CD14-positive monocyte (primary cell): ENCODE results near the gene HORMAD2. TPM values are rescaled to one million over a fixed set of nuclear protein-coding genes. Genes with fewer than 3 reads are reported as not detected.

Experiments used
- DNase-seq, 3 donors: peaks; one replicate each; pipeline ENCODE4 v3.0.0-alpha.2; 2011 to 2022
- H2AFZ ChIP-seq: 2 replicates; pipeline ENCODE4 v1.6.0; 2012; ENCODE audit warnings: mild to moderate bottlenecking, low read depth, low read length, inconsistent platforms; ENCODE audit not compliant: insufficient read depth, poor library complexity, severe bottlenecking
- H3K27ac ChIP-seq, 2 donors: 1 replicate in 1 of 2; 2 replicates in 1 of 2; pipeline ENCODE4 v1.5.1; 2012 to 2013; ENCODE audit warnings: low read length in 2 of 2, control low read depth in 1 of 2, inconsistent platforms in 1 of 2, low read depth in 1 of 2, mild to moderate bottlenecking in 1 of 2
- H3K27me3 ChIP-seq, 2 donors: one replicate each; pipeline versions ENCODE4 v1.6.0 to v1.6.1; 2011 to 2013; ENCODE audit warnings: low read length in 2 of 2; ENCODE audit not compliant: control insufficient read depth in 2 of 2, insufficient read depth in 2 of 2
- H3K36me3 ChIP-seq, 2 donors: replicated peaks in 1 of 2; 1 replicate in 1 of 2; 2 replicates in 1 of 2; pipeline versions ENCODE4 v1.5.1 to v1.6.1; 2012 to 2013; ENCODE audit warnings: low read length in 2 of 2, control low read depth in 1 of 2, inconsistent platforms in 1 of 2, mild to moderate bottlenecking in 1 of 2; ENCODE audit not compliant: insufficient read depth in 2 of 2, control insufficient read depth in 1 of 2
- H3K4me1 ChIP-seq, 2 donors: 1 replicate in 1 of 2; 2 replicates in 1 of 2; pipeline versions ENCODE4 v1.5.1 to v1.6.1; 2012 to 2013; ENCODE audit warnings: low read length in 2 of 2, control low read depth in 1 of 2, inconsistent platforms in 1 of 2, mild to moderate bottlenecking in 1 of 2, moderate library complexity in 1 of 2; ENCODE audit not compliant: insufficient read depth in 2 of 2, control insufficient read depth in 1 of 2
- H3K4me2 ChIP-seq: replicated peaks from 2 replicates; pipeline ENCODE3; 2012; ENCODE audit warnings: low read length, moderate library complexity, mild to moderate bottlenecking; ENCODE audit not compliant: poor library complexity, severe bottlenecking; ENCODE audit errors: extremely low read depth
- H3K4me3 ChIP-seq, 3 experiments: fragments of 200-600 bp in 1 of 3; sonication (generic) in 1 of 3; replicated peaks in 1 of 3; 1 replicate in 2 of 3; 2 replicates in 1 of 3; pipeline ENCODE4 v1.5.1; 2011 to 2013; ENCODE audit warnings: low read length in 3 of 3, mild to moderate bottlenecking in 3 of 3, control low read depth in 2 of 3, low read depth in 2 of 3, inconsistent platforms in 1 of 3, moderate library complexity in 1 of 3
- H3K79me2 ChIP-seq: 2 replicates; pipeline ENCODE4 v1.6.0; 2012; ENCODE audit warnings: mild to moderate bottlenecking, control low read depth, inconsistent platforms, low read length, moderate library complexity; ENCODE audit not compliant: insufficient read depth
- H3K9ac ChIP-seq: 2 replicates; pipeline ENCODE4 v1.6.0; 2017; ENCODE audit warnings: low read length, mild to moderate bottlenecking; ENCODE audit not compliant: insufficient read depth, poor library complexity, severe bottlenecking
- H3K9me3 ChIP-seq, 2 donors: replicated peaks in 1 of 2; 1 replicate in 1 of 2; 2 replicates in 1 of 2; pipeline versions ENCODE4 v1.5.1 to v1.6.1; 2012 to 2013; ENCODE audit warnings: low read length in 2 of 2, control low read depth in 1 of 2; ENCODE audit not compliant: control insufficient read depth in 1 of 2, insufficient read depth in 1 of 2
- H4K20me1 ChIP-seq: 2 replicates; pipeline ENCODE4 v1.6.0; 2012; ENCODE audit warnings: mild to moderate bottlenecking, low read length, control low read depth, moderate library complexity; ENCODE audit not compliant: insufficient read depth
- H3K27ac Mint-ChIP-seq, 7 donors: one replicate each; pipeline ENCODE4 v1.8.0; 2020; ENCODE audit warnings: mild to moderate bottlenecking in 7 of 7, mixed read lengths in 7 of 7, moderate library complexity in 6 of 7, inconsistent platforms in 2 of 7
- H3K27me3 Mint-ChIP-seq, 3 donors: one replicate each; pipeline ENCODE4 v1.8.0; 2021 to 2022; ENCODE audit warnings: low read depth in 3 of 3, mild to moderate bottlenecking in 3 of 3, mixed read lengths in 3 of 3, moderate library complexity in 3 of 3, inconsistent platforms in 1 of 3
- H3K36me3 Mint-ChIP-seq, 2 donors: one replicate each; pipeline ENCODE4 v1.8.0; 2020; ENCODE audit warnings: mixed read lengths in 2 of 2, inconsistent platforms in 1 of 2, mild to moderate bottlenecking in 1 of 2
- H3K4me1 Mint-ChIP-seq: one replicate; pipeline ENCODE4 v1.8.0; 2020; ENCODE audit warnings: mild to moderate bottlenecking, mixed read lengths
- H3K4me3 Mint-ChIP-seq, 2 donors: one replicate each; pipeline ENCODE4 v1.8.0; 2020; ENCODE audit warnings: mild to moderate bottlenecking in 2 of 2, mixed read lengths in 2 of 2, moderate library complexity in 1 of 2
- H3K9me3 Mint-ChIP-seq, 7 donors: one replicate each; pipeline ENCODE4 v1.8.0; 2020 to 2022; ENCODE audit warnings: mixed read lengths in 7 of 7, mild to moderate bottlenecking in 6 of 7, moderate library complexity in 6 of 7, inconsistent platforms in 2 of 7
- CTCF ChIP-seq: fragments of 200-600 bp; IDR thresholded peaks from one replicate; pipeline ENCODE4 v1.8.0; 2022; ENCODE audit warnings: antibody characterized with exemption, mild to moderate bottlenecking
- WGBS: methylation state at CpG from one replicate; pipeline ENCODE4 v1.1.5; 2013; ENCODE audit warnings: missing lambda C conversion rate; ENCODE audit not compliant: insufficient coverage; 5-methylcytosine and 5-hydroxymethylcytosine counted together
- intact Hi-C, 2 donors: fragments of 100-400 bp; cut with micrococcal nuclease; formaldehyde crosslinking; loops; one replicate each; pipeline versions ENCODE4 v1.15.0 to v1.15.1; 2023
- polyA plus RNA-seq, 3 donors: library from polyadenylated mRNA; depleted of rRNA in 1 of 3; unstranded in 2 of 3; stranded (reverse) in 1 of 3; fragments of 300-500 nt in 2 of 3; fragments of >200 nt in 1 of 3; fragmentation: Illumina TruSeq in 2 of 3; gene quantifications; 1 replicate in 2 of 3; 2 replicates in 1 of 3; pipeline ENCODE4 v1.2.3, GENCODE V29; 2012 to 2021

Gene HORMAD2
- polyA plus RNA-seq, 3 donors, result not detected

- TF ChIP-seq CTCF, result no peak
- intact Hi-C loops, result no loop called here
- H3K36me3 Mint-ChIP-seq, result no peaks in the 10 kb centered on the region
- H3K4me1 Mint-ChIP-seq, result no peaks in the 10 kb centered on the region
- Histone ChIP-seq H3K79me2 (no peaks in the 10 kb centered on the region), H3K27me3 (no peaks in the 10 kb centered on the region), H3K4me1 (no peaks in the 10 kb centered on the region), H3K9ac (no peak overlapping the region), H3K4me3 (no peak overlapping the region), H2AFZ (no peak overlapping the region), H4K20me1 (no peaks in the 10 kb centered on the region), H3K27ac (no peak overlapping the region), H3K36me3 (no peaks in the 10 kb centered on the region), H3K4me2 (no peak overlapping the region), H3K9me3 (no peaks in the 10 kb centered on the region)
- H3K9me3 Mint-ChIP-seq, result no peaks in the 10 kb centered on the region
- H3K27ac Mint-ChIP-seq, result no peak overlapping the region
- DNase-seq, result no peak
- H3K27me3 Mint-ChIP-seq, result no peaks in the 10 kb centered on the region
- no CpG with 5 or more reads among the region's 2 CpGs for WGBS
- H3K4me3 Mint-ChIP-seq, result no peak overlapping the region
Observed at GRCh38 chr22:30167296-30167695, 87.0 kb downstream of the HORMAD2 start.

GRCh38 chr22:30167734-30168133 lies 87.5 kb downstream of the HORMAD2 start:
- no peak for DNase-seq
- TF ChIP-seq CTCF, result no peak
- intact Hi-C loops, result no loop called here

More at GRCh38 chr22:30167734-30168133, 87.5 kb downstream of the HORMAD2 start:
- Histone ChIP-seq H2AFZ (no peak overlapping the region), H3K79me2 (no peaks in the 10 kb centered on the region), H3K36me3 (no peaks in the 10 kb centered on the region), H3K9ac (no peak overlapping the region), H3K4me3 (no peak overlapping the region), H3K4me2 (no peak overlapping the region), H3K27me3 (no peaks in the 10 kb centered on the region), H3K27ac (no peak overlapping the region), H4K20me1 (no peaks in the 10 kb centered on the region), H3K9me3 (no peaks in the 10 kb centered on the region), H3K4me1 (no peaks in the 10 kb centered on the region)
- Mint-ChIP-seq H3K27ac (no peak overlapping the region), H3K4me3 (no peak overlapping the region), H3K4me1 (no peaks in the 10 kb centered on the region), H3K27me3 (no peaks in the 10 kb centered on the region), H3K9me3 (no peaks in the 10 kb centered on the region), H3K36me3 (no peaks in the 10 kb centered on the region)
- WGBS, result no CpG with 5 or more reads among the region's 1 CpG
